HEK293 (cell line): ENCODE data around the gene PRM3.
A peak's percentile ranks its signal among the peaks of the same experiment; 100 is the strongest.

Source experiments
- CTCF ChIA-PET: fragments of 350-600 bp; formaldehyde crosslinking; extraction: SDS; loops from one replicate; lab custom pipeline; 2021; ENCODE audit warnings: antibody characterized with exemption; lab: Yijun Ruan, JAX
- POLR2A ChIA-PET: fragments of 300-600 bp; formaldehyde crosslinking; extraction: SDS; loops from one replicate; lab custom pipeline; 2020; ENCODE audit warnings: antibody characterized with exemption, inconsistent platforms; lab: Yijun Ruan, JAX
- H3K27ac ChIP-seq: fragments of 200-500 bp; sonication (Bioruptor generic); 2 replicates; pipeline ENCODE4 v1.5.1; 2014; ENCODE audit warnings: low read depth, low read length, control low read depth, inconsistent platforms; ENCODE audit errors: extremely low read depth
- H3K36me3 ChIP-seq, 2 experiments: fragments of 200-500 bp in 1 of 2; sonication (Bioruptor generic) in 1 of 2; 1 replicate in 1 of 2; 2 replicates in 1 of 2; pipeline ENCODE4 v1.5.1; 2014 to 2017; ENCODE audit warnings: inconsistent platforms in 2 of 2, low read length in 2 of 2; ENCODE audit not compliant: control insufficient read depth in 2 of 2, insufficient read depth in 1 of 2
- H3K4me1 ChIP-seq: fragments of 200-500 bp; sonication (Bioruptor generic); 2 replicates; pipeline ENCODE4 v1.5.1; 2014; ENCODE audit warnings: mild to moderate bottlenecking, low read length, inconsistent platforms; ENCODE audit not compliant: control insufficient read depth, insufficient read depth
- H3K4me3 ChIP-seq: 2 replicates; pipeline ENCODE4 v1.5.1; 2011; ENCODE audit warnings: low read depth, mild to moderate bottlenecking, control low read depth, low read length, moderate library complexity
- H3K9me3 ChIP-seq: fragments of 200-500 bp; sonication (Bioruptor generic); 2 replicates; pipeline ENCODE4 v1.5.1; 2014; ENCODE audit warnings: low read depth, low read length, inconsistent platforms; ENCODE audit not compliant: control insufficient read depth, insufficient read depth
- PRDM1 ChIP-seq: fragments of 450-650 bp; formaldehyde crosslinking; IDR thresholded peaks from 2 replicates; pipeline ENCODE4; 2016; ENCODE audit warnings: missing biosample characterization, missing genetic modification characterization
- SCRT2 ChIP-seq: fragments of 450-650 bp; formaldehyde crosslinking; IDR thresholded peaks from 2 replicates; pipeline ENCODE4 v1.5.1; 2016; ENCODE audit warnings: missing biosample characterization, missing genetic modification characterization
- SETDB1 ChIP-seq: IDR thresholded peaks from one replicate; pipeline ENCODE4 v1.6.1; 2017; ENCODE audit warnings: mild to moderate bottlenecking, low read length, moderate library complexity, mixed read lengths; ENCODE audit not compliant: insufficient read length
- SP7 ChIP-seq: fragments of 450-650 bp; formaldehyde crosslinking; IDR thresholded peaks from 2 replicates; pipeline ENCODE4 v1.5.1; 2016; ENCODE audit warnings: missing biosample characterization, missing genetic modification characterization
- ZBTB21 ChIP-seq: fragments of 450-650 bp; formaldehyde crosslinking; IDR thresholded peaks from 2 replicates; pipeline ENCODE4 v1.5.1; 2017; ENCODE audit warnings: missing biosample characterization, missing genetic modification characterization
- ZFP3 ChIP-seq: fragments of 450-650 bp; formaldehyde crosslinking; IDR thresholded peaks from 2 replicates; pipeline ENCODE4 v1.5.1; 2016; ENCODE audit warnings: low read depth, missing biosample characterization, missing genetic modification characterization
- ZNF146 ChIP-seq: fragments of 450-650 bp; formaldehyde crosslinking; IDR thresholded peaks from 2 replicates; pipeline ENCODE4 v1.5.1; 2016; ENCODE audit warnings: missing biosample characterization, missing genetic modification characterization
- ZNF175 ChIP-seq: fragments of 450-650 bp; formaldehyde crosslinking; IDR thresholded peaks from 2 replicates; pipeline ENCODE4 v1.5.1; 2016; ENCODE audit warnings: missing biosample characterization, missing genetic modification characterization
- ZNF2 ChIP-seq: fragments of 450-650 bp; formaldehyde crosslinking; IDR thresholded peaks from 2 replicates; pipeline ENCODE4 v1.5.1; 2016; ENCODE audit warnings: missing biosample characterization, missing genetic modification characterization
- ZNF623 ChIP-seq: fragments of 450-650 bp; formaldehyde crosslinking; IDR thresholded peaks from 2 replicates; pipeline ENCODE4 v1.5.1; 2016; ENCODE audit warnings: missing biosample characterization, missing genetic modification characterization
- ZNF785 ChIP-seq: fragments of 450-650 bp; formaldehyde crosslinking; IDR thresholded peaks from 2 replicates; pipeline ENCODE4 v1.5.1; 2016; ENCODE audit warnings: missing biosample characterization, missing genetic modification characterization
- TF ChIP-seq, protein P1 (sequence below): fragments of 450-650 bp; formaldehyde crosslinking; IDR thresholded peaks from 2 replicates; pipeline ENCODE4 v1.5.0; 2017; ENCODE audit warnings: missing biosample characterization, missing genetic modification characterization, borderline replicate concordance
- TF ChIP-seq, protein P2 (sequence below): fragments of 450-650 bp; formaldehyde crosslinking; IDR thresholded peaks from 2 replicates; pipeline ENCODE4 v1.5.1; 2016; ENCODE audit warnings: missing biosample characterization, missing genetic modification characterization
- TF ChIP-seq, protein P3 (sequence below): fragments of 450-650 bp; formaldehyde crosslinking; IDR thresholded peaks from 2 replicates; pipeline ENCODE4 v1.5.1; 2016; ENCODE audit warnings: missing biosample characterization, missing genetic modification characterization, borderline replicate concordance

The PRM3 gene

DNA sequence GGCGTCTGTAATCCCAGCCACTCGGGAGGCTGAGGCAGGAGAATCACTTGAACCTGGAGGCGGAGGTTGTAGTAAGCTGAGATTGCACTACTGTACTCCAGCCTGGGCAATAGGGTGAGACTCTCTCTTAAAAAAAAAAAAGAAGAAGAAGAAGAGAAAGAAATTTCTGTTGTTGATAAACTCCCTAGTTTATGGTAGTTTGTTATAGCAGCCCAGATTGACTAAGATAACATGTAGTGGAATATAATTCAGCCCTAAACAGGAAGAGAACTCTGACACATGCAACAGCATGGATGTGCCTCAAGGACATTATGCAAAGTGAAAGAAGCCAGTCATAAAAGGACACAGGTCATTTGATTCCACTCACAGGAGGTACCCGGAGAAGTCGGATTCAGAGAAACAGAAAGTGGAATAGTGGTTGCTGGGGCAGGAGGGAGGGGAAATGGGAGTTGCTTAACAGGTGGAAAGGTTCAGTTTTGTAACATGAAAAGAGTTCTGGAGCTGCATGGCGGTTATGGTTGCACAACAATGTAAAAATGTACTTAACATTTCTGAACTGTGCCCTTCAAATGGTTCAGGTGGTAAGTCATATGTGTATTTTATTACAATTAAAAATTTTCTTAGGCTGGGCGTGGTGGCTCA lies 33.7 kb upstream of the PRM3 start:
- TF ChIP-seq SCRT2 (peak; percentile 34; the same call in 1 of the 2 replicates), ZNF146 (tag by site-specific recombination) (peak; percentile 67), ZNF623 (no peak)
- no peak overlapping the region for H3K27ac ChIP-seq
- H3K9me3 ChIP-seq = no peaks in the 10 kb centered on the region
- H3K4me3 ChIP-seq = no peak overlapping the region
- ChIA-PET POLR2A (no interaction called here), CTCF (no interaction called here)
- 0 out of 2 replicates have a peak, but pooled peaks cover 2% of the 10 kb centered on the region for H3K4me1 ChIP-seq
- no peaks in the 10 kb centered on the region for H3K36me3 ChIP-seq

DNA sequence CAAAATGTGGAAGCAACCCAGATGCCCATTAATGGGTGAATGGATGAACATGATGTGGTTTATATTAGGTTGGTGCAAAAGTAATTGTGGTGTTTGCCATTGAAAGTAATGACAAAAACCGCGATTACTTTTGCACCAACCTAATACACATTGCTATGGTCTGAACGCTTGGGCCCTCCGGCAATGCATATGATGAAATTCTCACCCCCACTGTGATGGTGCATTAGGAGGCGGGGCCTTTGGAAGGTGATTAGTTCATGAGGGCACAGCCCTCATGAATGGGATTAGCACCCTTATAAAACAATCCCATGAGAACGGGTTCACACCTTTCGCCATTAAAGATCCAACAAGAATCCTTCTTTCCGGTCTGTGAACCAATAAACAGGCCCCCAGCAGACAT lies 33.0 kb upstream of the PRM3 start:
- no peak overlapping the region for H3K27ac ChIP-seq
- TF ChIP-seq ZNF785 (no peak), SP7 (tag by site-specific recombination) (no peak), ZBTB21 (tag by site-specific recombination) (no peak), ZFP3 (tag by site-specific recombination) (no peak), SETDB1 (no peak), ZNF175 (tag by site-specific recombination) (no peak), ZNF2 (no peak)
- TF ChIP-seq, protein P1, sequence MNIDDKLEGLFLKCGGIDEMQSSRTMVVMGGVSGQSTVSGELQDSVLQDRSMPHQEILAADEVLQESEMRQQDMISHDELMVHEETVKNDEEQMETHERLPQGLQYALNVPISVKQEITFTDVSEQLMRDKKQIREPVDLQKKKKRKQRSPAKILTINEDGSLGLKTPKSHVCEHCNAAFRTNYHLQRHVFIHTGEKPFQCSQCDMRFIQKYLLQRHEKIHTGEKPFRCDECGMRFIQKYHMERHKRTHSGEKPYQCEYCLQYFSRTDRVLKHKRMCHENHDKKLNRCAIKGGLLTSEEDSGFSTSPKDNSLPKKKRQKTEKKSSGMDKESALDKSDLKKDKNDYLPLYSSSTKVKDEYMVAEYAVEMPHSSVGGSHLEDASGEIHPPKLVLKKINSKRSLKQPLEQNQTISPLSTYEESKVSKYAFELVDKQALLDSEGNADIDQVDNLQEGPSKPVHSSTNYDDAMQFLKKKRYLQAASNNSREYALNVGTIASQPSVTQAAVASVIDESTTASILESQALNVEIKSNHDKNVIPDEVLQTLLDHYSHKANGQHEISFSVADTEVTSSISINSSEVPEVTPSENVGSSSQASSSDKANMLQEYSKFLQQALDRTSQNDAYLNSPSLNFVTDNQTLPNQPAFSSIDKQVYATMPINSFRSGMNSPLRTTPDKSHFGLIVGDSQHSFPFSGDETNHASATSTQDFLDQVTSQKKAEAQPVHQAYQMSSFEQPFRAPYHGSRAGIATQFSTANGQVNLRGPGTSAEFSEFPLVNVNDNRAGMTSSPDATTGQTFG (tag by site-specific recombination) = no peak
- POLR2A ChIA-PET = no interaction called here
- H3K36me3 ChIP-seq = no peaks in the 10 kb centered on the region
- 0 out of 2 replicates have a peak, but pooled peaks cover 2% of the 10 kb centered on the region for H3K4me1 ChIP-seq
- CTCF ChIA-PET = interaction anchor here (0.6 kb wide), 1 partner anchor 98 kb away, joined by 4 read pairs; no protein-coding TSS in a partner anchor
- no peaks in the 10 kb centered on the region for H3K9me3 ChIP-seq
- no peak overlapping the region for H3K4me3 ChIP-seq

DNA sequence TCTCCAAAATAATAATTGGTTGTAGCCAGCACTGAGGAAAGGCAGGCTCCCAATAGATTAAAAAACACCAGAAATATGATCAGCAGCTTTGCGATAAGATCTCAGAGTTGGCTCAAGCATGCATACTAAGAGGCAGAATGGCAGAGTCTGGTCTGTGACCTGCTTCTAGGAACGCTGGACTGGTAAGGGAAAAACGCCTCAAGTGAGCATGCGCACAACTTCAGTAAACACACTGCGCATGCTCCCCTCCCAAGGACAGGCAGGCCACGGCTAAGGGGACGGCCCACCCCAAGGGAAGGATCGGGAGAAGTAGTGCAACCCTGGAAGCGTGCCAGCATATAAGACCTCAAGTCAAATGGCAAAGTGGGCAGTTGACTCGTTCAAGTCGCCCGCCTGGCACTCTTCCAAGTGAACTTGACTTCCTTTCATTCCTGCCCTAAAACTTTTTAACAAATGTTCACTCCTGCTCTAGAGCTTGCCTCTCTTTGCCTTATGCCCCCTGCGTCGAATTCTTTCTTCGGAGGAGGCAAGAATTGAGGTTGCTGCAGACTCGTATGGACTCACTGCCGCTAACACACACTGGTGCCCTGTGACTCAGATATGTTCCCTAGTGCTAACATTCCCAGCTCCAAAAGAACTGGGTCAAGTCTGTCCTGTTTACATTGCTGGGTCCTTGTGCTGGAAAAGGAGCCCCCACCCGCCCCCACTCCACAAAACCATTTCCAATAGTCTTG lies 30.1 kb upstream of the PRM3 start:
- Histone ChIP-seq H3K36me3 (no peaks in the 10 kb centered on the region), H3K9me3 (no peaks in the 10 kb centered on the region), H3K4me1 (0 out of 2 replicates have a peak, but pooled peaks cover 2% of the 10 kb centered on the region), H3K27ac (no peak overlapping the region), H3K4me3 (no peak overlapping the region)
- CTCF ChIA-PET = no interaction called here
- POLR2A ChIA-PET = no interaction called here
- peak; percentile 53 for TF ChIP-seq SETDB1
- TF ChIP-seq, protein P2, sequence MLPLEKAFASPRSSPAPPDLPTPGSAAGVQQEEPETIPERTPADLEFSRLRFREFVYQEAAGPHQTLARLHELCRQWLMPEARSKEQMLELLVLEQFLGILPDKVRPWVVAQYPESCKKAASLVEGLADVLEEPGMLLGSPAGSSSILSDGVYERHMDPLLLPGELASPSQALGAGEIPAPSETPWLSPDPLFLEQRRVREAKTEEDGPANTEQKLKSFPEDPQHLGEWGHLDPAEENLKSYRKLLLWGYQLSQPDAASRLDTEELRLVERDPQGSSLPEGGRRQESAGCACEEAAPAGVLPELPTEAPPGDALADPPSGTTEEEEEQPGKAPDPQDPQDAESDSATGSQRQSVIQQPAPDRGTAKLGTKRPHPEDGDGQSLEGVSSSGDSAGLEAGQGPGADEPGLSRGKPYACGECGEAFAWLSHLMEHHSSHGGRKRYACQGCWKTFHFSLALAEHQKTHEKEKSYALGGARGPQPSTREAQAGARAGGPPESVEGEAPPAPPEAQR (tag by site-specific recombination) = no peak

GRCh38 chr16:11302977-11303376 lies 29.5 kb upstream of the PRM3 start:
- Histone ChIP-seq H3K27ac (no peak overlapping the region), H3K4me3 (no peak overlapping the region)
- ChIA-PET POLR2A (no interaction called here), CTCF (no interaction called here)
- TF ChIP-seq SCRT2 (peak; percentile 73), PRDM1 (tag by site-specific recombination) (no peak)
- TF ChIP-seq, protein P3, sequence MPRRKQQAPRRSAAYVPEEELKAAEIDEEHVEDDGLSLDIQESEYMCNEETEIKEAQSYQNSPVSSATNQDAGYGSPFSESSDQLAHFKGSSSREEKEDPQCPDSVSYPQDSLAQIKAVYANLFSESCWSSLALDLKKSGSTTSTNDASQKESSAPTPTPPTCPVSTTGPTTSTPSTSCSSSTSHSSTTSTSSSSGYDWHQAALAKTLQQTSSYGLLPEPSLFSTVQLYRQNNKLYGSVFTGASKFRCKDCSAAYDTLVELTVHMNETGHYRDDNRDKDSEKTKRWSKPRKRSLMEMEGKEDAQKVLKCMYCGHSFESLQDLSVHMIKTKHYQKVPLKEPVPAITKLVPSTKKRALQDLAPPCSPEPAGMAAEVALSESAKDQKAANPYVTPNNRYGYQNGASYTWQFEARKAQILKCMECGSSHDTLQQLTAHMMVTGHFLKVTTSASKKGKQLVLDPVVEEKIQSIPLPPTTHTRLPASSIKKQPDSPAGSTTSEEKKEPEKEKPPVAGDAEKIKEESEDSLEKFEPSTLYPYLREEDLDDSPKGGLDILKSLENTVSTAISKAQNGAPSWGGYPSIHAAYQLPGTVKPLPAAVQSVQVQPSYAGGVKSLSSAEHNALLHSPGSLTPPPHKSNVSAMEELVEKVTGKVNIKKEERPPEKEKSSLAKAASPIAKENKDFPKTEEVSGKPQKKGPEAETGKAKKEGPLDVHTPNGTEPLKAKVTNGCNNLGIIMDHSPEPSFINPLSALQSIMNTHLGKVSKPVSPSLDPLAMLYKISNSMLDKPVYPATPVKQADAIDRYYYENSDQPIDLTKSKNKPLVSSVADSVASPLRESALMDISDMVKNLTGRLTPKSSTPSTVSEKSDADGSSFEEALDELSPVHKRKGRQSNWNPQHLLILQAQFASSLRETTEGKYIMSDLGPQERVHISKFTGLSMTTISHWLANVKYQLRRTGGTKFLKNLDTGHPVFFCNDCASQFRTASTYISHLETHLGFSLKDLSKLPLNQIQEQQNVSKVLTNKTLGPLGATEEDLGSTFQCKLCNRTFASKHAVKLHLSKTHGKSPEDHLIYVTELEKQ = no peak
- TF ChIP-seq, all 188 proteins: peak for 1
- Histone ChIP-seq H3K9me3 (no peaks in the 10 kb centered on the region), H3K36me3 (no peaks in the 10 kb centered on the region), H3K4me1 (0 out of 2 replicates have a peak, but pooled peaks cover 2% of the 10 kb centered on the region)
